Measurements from ENCODE around the gene RABGAP1L.
"Not testable (repeated sequence)": the region's sequence is repeated elsewhere in the genome, so short reads cannot be mapped to it uniquely, and the experiment has no call there.

The RABGAP1L gene

DNA sequence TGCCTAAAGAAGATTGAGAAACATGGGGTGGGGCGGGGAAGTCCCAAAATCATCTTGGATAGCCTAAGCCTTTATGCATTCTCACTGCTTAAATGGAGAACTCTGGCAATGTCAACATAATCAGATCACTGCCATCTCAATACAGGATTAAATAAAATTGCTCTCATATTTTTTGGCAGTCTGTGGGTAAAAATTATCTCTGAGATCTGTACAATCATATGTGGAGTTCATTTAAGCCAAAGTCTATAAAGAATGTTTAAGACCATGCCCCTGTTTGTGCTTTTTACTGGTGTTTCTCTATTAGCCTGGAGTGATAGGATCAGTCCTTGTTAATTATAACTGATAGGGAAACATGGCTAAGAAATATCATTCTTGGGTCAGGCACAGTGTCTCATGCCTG lies 424.8 kb downstream of the RABGAP1L start:
- Histone ChIP-seq H3K4me3 (ENCODE audit: low read length) (no peak overlapping the region), H3K9me3 (ENCODE audit: low read length) (no peaks in the 10 kb centered on the region), H2AFZ (ENCODE audit: low read depth, low read length) (no peak overlapping the region), H3K36me3 (ENCODE audit: insufficient read depth, low read length) (no peaks in the 10 kb centered on the region), H3K4me1 (ENCODE audit: insufficient read depth, low read length) (no peaks in the 10 kb centered on the region), H3K27me3 (ENCODE audit: insufficient read depth, low read length) (no peaks in the 10 kb centered on the region)

DNA sequence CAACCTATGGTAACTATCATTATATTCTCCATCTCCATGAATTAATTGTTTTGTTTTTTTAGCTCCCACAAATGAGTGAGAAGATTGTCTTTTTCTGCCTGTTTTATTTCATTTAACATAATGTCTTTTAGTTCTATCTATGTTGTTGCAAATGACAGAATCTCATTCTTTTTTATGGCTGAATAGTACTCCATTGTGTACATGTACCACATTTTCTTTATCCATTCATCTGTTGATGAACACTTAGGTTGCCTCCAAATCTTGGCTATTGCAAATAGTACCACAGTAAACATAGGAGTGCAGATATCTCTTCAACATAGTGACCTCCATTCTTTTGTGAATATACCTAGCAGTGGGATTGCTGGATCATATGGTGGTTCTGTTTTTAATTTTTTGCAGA lies 429.3 kb downstream of the RABGAP1L start:
- H3K4me1 ChIP-seq (ENCODE audit: insufficient read depth, low read length); H3K9me3 ChIP-seq (ENCODE audit: low read length); H2AFZ ChIP-seq (ENCODE audit: low read depth, low read length); H3K27me3 ChIP-seq (ENCODE audit: insufficient read depth, low read length); H3K4me3 ChIP-seq (ENCODE audit: low read length); H3K36me3 ChIP-seq (ENCODE audit: insufficient read depth, low read length): not testable (repeated sequence)

DNA sequence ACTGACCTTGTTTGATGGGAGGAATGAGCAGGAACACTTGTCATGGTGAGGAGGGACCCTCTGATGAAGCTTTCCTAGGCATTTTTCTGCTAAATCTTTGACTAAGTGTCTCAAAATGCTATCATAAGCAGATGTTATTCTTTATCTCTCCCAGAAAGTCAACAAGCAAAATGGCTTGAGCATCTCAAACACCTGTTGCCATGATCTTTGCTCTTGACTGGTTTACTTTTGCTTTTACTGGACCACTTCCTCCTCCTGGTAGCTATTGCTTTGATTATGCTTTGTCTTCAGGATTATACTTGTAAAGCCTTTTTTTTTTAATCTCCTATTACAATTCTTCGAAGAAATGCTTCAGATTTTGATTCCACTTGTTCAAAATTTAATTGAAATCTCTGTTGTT lies 445.9 kb downstream of the RABGAP1L start:
- Histone ChIP-seq H3K36me3 (ENCODE audit: insufficient read depth, low read length) (no peaks in the 10 kb centered on the region), H2AFZ (ENCODE audit: low read depth, low read length) (no peak overlapping the region), H3K4me3 (ENCODE audit: low read length) (no peak overlapping the region)

GRCh38 chr1:174606471-174606870 lies 447.2 kb downstream of the RABGAP1L start:
- no peaks in the 10 kb centered on the region for H3K9me3 ChIP-seq (ENCODE audit: low read length)
- H2AFZ ChIP-seq (ENCODE audit: low read depth, low read length), result no peak overlapping the region
- H3K4me3 ChIP-seq (ENCODE audit: low read length), result no peak overlapping the region
- no peaks in the 10 kb centered on the region for H3K36me3 ChIP-seq (ENCODE audit: insufficient read depth, low read length)
- no peaks in the 10 kb centered on the region for H3K4me1 ChIP-seq (ENCODE audit: insufficient read depth, low read length)
- H3K27me3 ChIP-seq (ENCODE audit: insufficient read depth, low read length), result no peaks in the 10 kb centered on the region

More for the DNA sequence above, 445.9 kb downstream of the RABGAP1L start:
- Histone ChIP-seq H3K9me3 (ENCODE audit: low read length) (peaks cover 2% of the 10 kb centered on the region), H3K27me3 (ENCODE audit: insufficient read depth, low read length) (no peaks in the 10 kb centered on the region), H3K4me1 (ENCODE audit: insufficient read depth, low read length) (no peaks in the 10 kb centered on the region)

DNA sequence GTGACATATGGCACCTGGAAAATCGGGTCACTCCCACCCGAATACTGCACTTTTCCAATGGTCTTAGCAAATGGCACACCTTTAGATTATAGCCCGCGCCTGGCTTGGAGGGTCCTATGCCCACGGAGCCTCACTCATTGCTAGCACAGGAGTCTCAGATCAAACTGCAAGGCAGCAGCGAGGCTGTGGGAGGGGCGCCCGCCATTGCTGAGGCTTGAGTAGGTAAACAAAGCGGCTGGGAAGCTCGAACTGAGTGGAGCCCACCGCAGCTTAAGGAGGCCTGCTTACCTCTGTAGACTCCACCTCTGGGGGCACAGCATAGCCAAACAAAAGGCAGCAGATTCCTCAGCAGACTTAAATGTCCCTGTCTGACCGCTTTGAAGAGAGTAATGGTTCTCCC lies 458.6 kb downstream of the RABGAP1L start:
- not testable (repeated sequence) for H3K27me3 ChIP-seq (ENCODE audit: insufficient read depth, low read length); H3K4me1 ChIP-seq (ENCODE audit: insufficient read depth, low read length); H2AFZ ChIP-seq (ENCODE audit: low read depth, low read length); H3K36me3 ChIP-seq (ENCODE audit: insufficient read depth, low read length); H3K9me3 ChIP-seq (ENCODE audit: low read length); H3K4me3 ChIP-seq (ENCODE audit: low read length)

DNA sequence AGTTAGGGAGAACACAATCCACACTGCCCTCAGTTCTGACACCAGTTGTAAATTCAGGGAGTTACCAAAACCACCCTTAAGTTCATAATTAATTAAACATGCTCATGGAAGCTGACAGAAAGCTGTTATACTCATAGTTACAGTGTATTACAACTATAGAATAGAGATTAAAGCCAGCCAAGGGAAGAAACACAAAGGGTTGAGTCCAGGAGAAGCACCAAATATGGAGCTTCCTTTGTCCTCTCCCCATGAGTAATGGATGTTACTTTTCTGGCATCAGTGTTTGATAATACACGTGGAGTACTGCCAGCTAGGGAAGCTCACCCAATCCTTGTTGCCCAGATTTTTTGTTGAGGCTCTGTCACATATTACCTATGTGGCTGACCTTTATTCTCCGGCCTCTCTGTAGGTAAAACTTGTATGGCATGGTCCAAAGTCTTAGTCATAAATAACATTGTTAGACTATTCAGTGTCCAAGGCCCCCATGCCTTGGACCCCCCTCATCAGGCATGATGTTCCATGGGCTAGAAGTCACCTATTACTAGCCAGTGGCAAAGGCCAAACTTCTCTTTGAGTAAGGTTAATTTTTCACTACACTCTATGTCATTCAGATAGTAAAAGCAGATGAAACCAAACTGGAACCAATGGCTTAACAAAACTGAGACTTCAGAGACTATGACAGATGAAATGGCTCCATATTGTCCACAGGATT lies 464.2 kb downstream of the RABGAP1L start:
- H3K9me3 ChIP-seq (ENCODE audit: low read length), result no peaks in the 10 kb centered on the region
- no peaks in the 10 kb centered on the region for H3K36me3 ChIP-seq (ENCODE audit: insufficient read depth, low read length)
- H3K27me3 ChIP-seq (ENCODE audit: insufficient read depth, low read length), result no peaks in the 10 kb centered on the region
- peaks cover 20% of the 10 kb centered on the region for H3K4me1 ChIP-seq (ENCODE audit: insufficient read depth, low read length)
- no peak overlapping the region for H3K4me3 ChIP-seq (ENCODE audit: low read length)
- H2AFZ ChIP-seq (ENCODE audit: low read depth, low read length), result no peak overlapping the region

DNA sequence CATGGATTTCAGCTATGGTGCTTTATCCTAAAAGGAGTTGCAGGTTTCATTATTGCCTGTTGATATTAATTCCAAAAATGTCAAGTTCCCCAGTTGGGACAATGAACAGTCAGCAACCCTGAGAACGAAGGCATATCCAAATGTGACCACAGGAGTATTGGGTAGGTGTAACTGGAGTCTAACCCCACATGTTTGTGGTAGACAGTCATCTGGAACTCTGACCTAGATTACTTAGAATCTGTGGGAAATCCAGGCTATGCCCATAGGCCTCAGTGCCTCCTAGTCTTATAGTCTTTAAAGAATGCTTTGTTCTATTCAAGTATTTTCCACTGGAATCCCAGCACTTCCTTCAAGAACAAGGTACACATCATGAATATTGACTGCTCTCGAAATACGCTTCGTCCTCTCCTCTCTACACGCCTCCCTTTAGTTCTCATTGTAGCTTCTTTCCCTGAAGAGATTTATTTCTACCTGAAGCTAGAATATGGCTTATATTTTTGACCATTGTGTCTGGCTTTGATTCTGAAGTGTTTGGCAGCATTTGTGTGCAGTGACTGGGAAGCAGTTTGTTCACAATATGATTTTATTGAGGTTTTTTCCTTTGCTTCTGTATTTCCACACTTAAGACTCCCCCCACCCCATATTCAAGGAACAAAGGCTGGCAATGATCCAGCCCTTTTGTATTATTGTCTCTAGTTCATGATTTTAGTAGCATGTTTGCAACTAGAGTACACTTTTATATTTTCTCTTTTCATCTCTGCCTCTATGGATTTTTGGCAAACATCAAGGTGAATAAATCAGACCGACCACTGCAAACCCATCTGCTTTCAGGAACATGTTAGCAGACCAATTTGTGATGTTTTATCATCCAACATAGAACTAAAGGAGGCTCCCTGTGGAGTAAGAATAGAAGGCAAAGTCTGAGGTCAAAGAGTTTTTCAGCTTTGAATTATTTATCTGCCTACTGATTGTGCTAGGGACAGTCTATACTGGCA lies 467.0 kb downstream of the RABGAP1L start:
- peak overlapping the region; percentile 29 for H2AFZ ChIP-seq (ENCODE audit: low read depth, low read length)
- peaks cover 20% of the 10 kb centered on the region for H3K4me1 ChIP-seq (ENCODE audit: insufficient read depth, low read length)
- H3K36me3 ChIP-seq (ENCODE audit: insufficient read depth, low read length), result no peaks in the 10 kb centered on the region
- H3K4me3 ChIP-seq (ENCODE audit: low read length), result no peak overlapping the region
- no peaks in the 10 kb centered on the region for H3K9me3 ChIP-seq (ENCODE audit: low read length)
- no peaks in the 10 kb centered on the region for H3K27me3 ChIP-seq (ENCODE audit: insufficient read depth, low read length)

GRCh38 chr1:174637487-174637886 lies 478.2 kb downstream of the RABGAP1L start:
- Histone ChIP-seq H3K9me3 (ENCODE audit: low read length) (no peaks in the 10 kb centered on the region), H3K4me1 (ENCODE audit: insufficient read depth, low read length) (no peaks in the 10 kb centered on the region), H3K4me3 (ENCODE audit: low read length) (no peak overlapping the region), H3K36me3 (ENCODE audit: insufficient read depth, low read length) (no peaks in the 10 kb centered on the region), H2AFZ (ENCODE audit: low read depth, low read length) (no peak overlapping the region), H3K27me3 (ENCODE audit: insufficient read depth, low read length) (no peaks in the 10 kb centered on the region)

- Histone ChIP-seq H3K4me1 (ENCODE audit: insufficient read depth, low read length) (no peaks in the 10 kb centered on the region), H2AFZ (ENCODE audit: low read depth, low read length) (no peak overlapping the region), H3K27me3 (ENCODE audit: insufficient read depth, low read length) (no peaks in the 10 kb centered on the region), H3K36me3 (ENCODE audit: insufficient read depth, low read length) (no peaks in the 10 kb centered on the region), H3K9me3 (ENCODE audit: low read length) (no peaks in the 10 kb centered on the region), H3K4me3 (ENCODE audit: low read length) (no peak overlapping the region)
Observed at GRCh38 chr1:174639461-174639860, 480.1 kb downstream of the RABGAP1L start.

GRCh38 chr1:174640783-174641182 lies 481.5 kb downstream of the RABGAP1L start:
- H3K4me3 ChIP-seq (ENCODE audit: low read length), result no peak overlapping the region

DNA sequence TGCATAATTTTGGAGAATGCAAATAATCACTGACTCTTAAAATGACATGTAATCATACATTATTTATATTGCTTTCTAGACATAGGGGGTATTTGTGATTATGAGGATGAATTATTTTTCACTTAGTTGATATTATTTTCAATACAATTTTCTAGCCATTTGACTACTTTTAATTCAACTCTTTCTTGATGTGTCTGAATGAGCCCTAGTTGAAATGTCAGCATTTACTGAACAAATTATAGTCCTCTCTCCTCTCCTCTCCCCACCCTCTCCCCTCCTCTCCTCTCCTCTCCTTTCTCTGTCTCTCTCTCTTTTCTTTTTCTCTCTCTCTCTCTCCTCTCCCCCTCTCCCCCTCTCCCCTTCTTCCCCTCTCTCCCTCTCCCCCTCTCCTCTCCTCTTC lies 483.1 kb downstream of the RABGAP1L start:
- Histone ChIP-seq H3K36me3 (ENCODE audit: insufficient read depth, low read length) (no peaks in the 10 kb centered on the region), H3K9me3 (ENCODE audit: low read length) (no peaks in the 10 kb centered on the region), H3K4me3 (ENCODE audit: low read length) (no peak overlapping the region), H3K27me3 (ENCODE audit: insufficient read depth, low read length) (no peaks in the 10 kb centered on the region), H3K4me1 (ENCODE audit: insufficient read depth, low read length) (no peaks in the 10 kb centered on the region), H2AFZ (ENCODE audit: low read depth, low read length) (no peak overlapping the region)

More at GRCh38 chr1:174640783-174641182, 481.5 kb downstream of the RABGAP1L start:
- H3K9me3 ChIP-seq (ENCODE audit: low read length), result no peaks in the 10 kb centered on the region
- H3K36me3 ChIP-seq (ENCODE audit: insufficient read depth, low read length), result no peaks in the 10 kb centered on the region
- no peak overlapping the region for H2AFZ ChIP-seq (ENCODE audit: low read depth, low read length)
- H3K27me3 ChIP-seq (ENCODE audit: insufficient read depth, low read length), result no peaks in the 10 kb centered on the region
- no peaks in the 10 kb centered on the region for H3K4me1 ChIP-seq (ENCODE audit: insufficient read depth, low read length)

DNA sequence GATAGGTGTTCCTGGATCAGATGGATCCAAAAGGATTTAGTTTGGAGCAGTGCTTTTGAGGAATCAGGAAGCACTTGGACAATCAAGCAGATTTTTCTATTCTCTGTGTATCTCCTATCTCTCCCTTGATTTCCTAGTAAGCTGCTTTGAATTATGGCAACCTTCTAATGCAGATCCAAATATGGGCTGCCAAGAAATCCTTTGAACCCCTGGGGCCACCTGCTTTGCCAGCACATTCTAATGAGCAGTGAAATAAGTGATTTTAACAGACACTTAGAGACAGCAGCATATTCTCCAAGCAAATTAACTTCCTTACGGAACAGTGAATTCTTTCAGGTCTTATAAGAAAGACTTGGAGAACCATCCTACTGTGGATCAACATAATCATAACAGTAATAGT lies 483.9 kb downstream of the RABGAP1L start:
- Histone ChIP-seq H3K36me3 (ENCODE audit: insufficient read depth, low read length) (no peaks in the 10 kb centered on the region), H2AFZ (ENCODE audit: low read depth, low read length) (no peak overlapping the region), H3K4me1 (ENCODE audit: insufficient read depth, low read length) (no peaks in the 10 kb centered on the region), H3K4me3 (ENCODE audit: low read length) (no peak overlapping the region), H3K27me3 (ENCODE audit: insufficient read depth, low read length) (no peaks in the 10 kb centered on the region), H3K9me3 (ENCODE audit: low read length) (no peaks in the 10 kb centered on the region)

DNA sequence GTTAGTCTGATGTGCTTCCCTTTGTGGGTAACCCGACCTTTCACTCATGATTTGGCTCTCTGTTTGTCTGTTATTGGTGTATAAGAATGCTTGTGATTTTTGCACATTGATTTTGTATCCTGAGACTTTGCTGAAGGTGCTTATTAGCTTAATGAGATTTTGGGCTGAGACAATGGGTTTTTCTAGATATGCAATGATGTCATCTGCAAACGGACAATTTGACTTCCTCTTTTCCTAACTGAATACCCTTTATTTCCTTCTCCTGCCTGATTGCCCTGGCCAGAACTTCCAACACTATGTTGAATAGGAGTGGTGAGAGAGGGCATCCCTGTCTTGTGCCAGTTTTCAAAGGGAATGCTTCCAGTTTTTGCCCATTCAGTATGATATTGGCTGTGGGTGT lies 490.3 kb downstream of the RABGAP1L start:
- not testable (repeated sequence) for H3K4me1 ChIP-seq (ENCODE audit: insufficient read depth, low read length); H3K9me3 ChIP-seq (ENCODE audit: low read length); H2AFZ ChIP-seq (ENCODE audit: low read depth, low read length); H3K36me3 ChIP-seq (ENCODE audit: insufficient read depth, low read length); H3K4me3 ChIP-seq (ENCODE audit: low read length); H3K27me3 ChIP-seq (ENCODE audit: insufficient read depth, low read length)

All from neuron (in vitro differentiated cells).